Heart right ventricle (tissue), 16 donors: ENCODE data around the gene MICAL3. TPM values are rescaled to one million over a fixed set of nuclear protein-coding genes. Genes with fewer than 3 reads are reported as not detected.

ENCODE experiments used
- ATAC-seq, 8 donors: fragments of 200-7000 bp; cut with Tn5 transposase; one replicate each; pipeline ENCODE4 v1.9.1; 2020; ENCODE audit warnings: mild to moderate bottlenecking in 8 of 8, moderate library complexity in 8 of 8, moderate number of reproducible peaks in 1 of 8
- DNase-seq, 2 donors: peaks; one replicate each; pipeline ENCODE4 v3.0.0-alpha.2; 2020
- H3K27ac ChIP-seq, 10 donors: fragments of 200-600 bp; sonication (generic) in 2 of 10; one replicate each; pipeline versions ENCODE4 v1.5.0 to v1.8.0; 2020 to 2022; ENCODE audit warnings: mild to moderate bottlenecking in 3 of 10
- H3K27me3 ChIP-seq, 7 donors: fragments of 200-600 bp; one replicate each; pipeline ENCODE4 v1.8.0; 2021 to 2022; ENCODE audit warnings: mild to moderate bottlenecking in 2 of 7
- H3K36me3 ChIP-seq, 9 donors: fragments of 200-600 bp; sonication (generic) in 1 of 9; one replicate each; pipeline versions ENCODE4 v1.5.0 to v1.8.0; 2020 to 2022; ENCODE audit warnings: mild to moderate bottlenecking in 2 of 9
- H3K4me1 ChIP-seq, 9 donors: fragments of 200-600 bp; sonication (generic) in 1 of 9; one replicate each; pipeline versions ENCODE4 v1.5.0 to v1.8.0; 2020 to 2022; ENCODE audit warnings: mild to moderate bottlenecking in 4 of 9
- H3K4me3 ChIP-seq, 10 donors: fragments of 200-600 bp; sonication (generic) in 2 of 10; one replicate each; pipeline versions ENCODE4 v1.5.0 to v1.8.0; 2020 to 2022; ENCODE audit warnings: mild to moderate bottlenecking in 7 of 10, moderate library complexity in 2 of 10
- H3K9me3 ChIP-seq, 11 donors: fragments of 200-600 bp in 10 of 11; sonication (generic) in 2 of 11; one replicate each; pipeline versions ENCODE4 v1.5.0 to v1.8.0; 2013 to 2022; ENCODE audit warnings: mild to moderate bottlenecking in 2 of 11, control low read depth in 1 of 11, moderate library complexity in 1 of 11
- WGBS, 2 donors: extraction: QIAGEN DNeasy Blood & Tissue Kit; methylation state at CpG; one replicate each; pipeline ENCODE4 v1.1.7; 2013; ENCODE audit warnings: inconsistent platforms in 1 of 2; 5-methylcytosine and 5-hydroxymethylcytosine counted together
- intact Hi-C, 10 donors: fragments of 100-400 bp; cut with DNase I; formaldehyde crosslinking; loops; one replicate each; pipeline versions ENCODE4 v1.11.1 to v1.14.2; 2022
- polyA plus RNA-seq, 2 donors: library from polyadenylated mRNA; stranded (reverse); fragments of 200-250 nt; gene quantifications; one replicate each; pipeline ENCODE4 v1.2.3, GENCODE V29; 2013
- total RNA-seq, 10 donors: library from RNA; stranded (reverse); fragmentation: NEBNext Ultra II Directional in 3 of 10; extraction: Animal tissue kit (Norgen Biotek cat#: 25700) in 3 of 10; gene quantifications; one replicate each; pipeline versions ENCODE4 v1.2.1 to v1.2.4, GENCODE V29; 2021 to 2023
- TF ChIP-seq, protein P1 (sequence below), 9 donors: fragments of 200-600 bp; sonication (generic) in 2 of 9; IDR thresholded peaks; one replicate each; pipeline versions ENCODE4 v1.5.0 to v1.8.0; 2021 to 2022; ENCODE audit warnings: antibody characterized with exemption in 9 of 9, mild to moderate bottlenecking in 5 of 9, moderate library complexity in 1 of 9
- donor health status: Arrhythmogenic right ventricular cardiomyopathy.
- donor health status: ischemic (EF 13 %, LVEDD 7.1; RV severe dilation, severe dysfunction).
- donor health status: healthy with polysubstance abuse.
- donor health status: DM: no; HTN: yes; CAD: no.
- donor health status: DM: no; HTN: no; CAD: no.
- donor health status: ischemic (EF 25% LVEDD 6.9; RV normal size, moderate dysfunction).
- donor health status: ischemic (EF 25% LVEDD 5.7; RV mildly dilated, moderate dysfunction).
- donor health status: healthy.
- donor health status: DM: yes; HTN: yes; CAD: no.
- donor health status: Ischemic cardiomyopathy.
- donor health status: ischemic (EF 35%, LVEDD 5.7; RV mildly dilated, moderate dysfunction).
- donor health status: nonischemic (EF 11% LVEDD 7.7; RV severe dilation, severe dysfunction).
- donor health status: DM: yes; HTN: yes; CAD: no.
- donor health status: PGD.
- donor health status: ischemic (EF 29% LVEDD 5.4; RV normal size, mild dysfunction).
- donor health status: nonischemic (EF 23%, LVEDD 6.1; RV moderate dilation, normal function).

MICAL3 gene
- total and polyA plus RNA-seq, 12 donors, result 13.2 to 137 (median 109) TPM

GRCh38 chr22:17794726-17795542 lies 229.4 kb downstream of the MICAL3 start:
- TF ChIP-seq, protein P1, sequence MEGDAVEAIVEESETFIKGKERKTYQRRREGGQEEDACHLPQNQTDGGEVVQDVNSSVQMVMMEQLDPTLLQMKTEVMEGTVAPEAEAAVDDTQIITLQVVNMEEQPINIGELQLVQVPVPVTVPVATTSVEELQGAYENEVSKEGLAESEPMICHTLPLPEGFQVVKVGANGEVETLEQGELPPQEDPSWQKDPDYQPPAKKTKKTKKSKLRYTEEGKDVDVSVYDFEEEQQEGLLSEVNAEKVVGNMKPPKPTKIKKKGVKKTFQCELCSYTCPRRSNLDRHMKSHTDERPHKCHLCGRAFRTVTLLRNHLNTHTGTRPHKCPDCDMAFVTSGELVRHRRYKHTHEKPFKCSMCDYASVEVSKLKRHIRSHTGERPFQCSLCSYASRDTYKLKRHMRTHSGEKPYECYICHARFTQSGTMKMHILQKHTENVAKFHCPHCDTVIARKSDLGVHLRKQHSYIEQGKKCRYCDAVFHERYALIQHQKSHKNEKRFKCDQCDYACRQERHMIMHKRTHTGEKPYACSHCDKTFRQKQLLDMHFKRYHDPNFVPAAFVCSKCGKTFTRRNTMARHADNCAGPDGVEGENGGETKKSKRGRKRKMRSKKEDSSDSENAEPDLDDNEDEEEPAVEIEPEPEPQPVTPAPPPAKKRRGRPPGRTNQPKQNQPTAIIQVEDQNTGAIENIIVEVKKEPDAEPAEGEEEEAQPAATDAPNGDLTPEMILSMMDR (IDR thresholded peaks at IDR 0.05), result no peak
- peaks cover 0 to 4% (median 0%) of the 10 kb centered on the region in 9 donors for H3K4me1 ChIP-seq
- DNase-seq (no peak), ATAC-seq (no peak)
- H3K9me3 ChIP-seq, result no peaks in the 10 kb centered on the region
- intact Hi-C loops, result no loop called here
- no peak overlapping the region for H3K4me3 ChIP-seq
- WGBS, 2 donors, result 90 to 92% methylated on average over 25 of the region's 25 CpGs
- no peak overlapping the region for H3K27ac ChIP-seq
- H3K27me3 ChIP-seq, result no peaks in the 10 kb centered on the region
- H3K36me3 ChIP-seq, result peaks cover 0 to 79% (median 11%) of the 10 kb centered on the region in 9 donors

DNA sequence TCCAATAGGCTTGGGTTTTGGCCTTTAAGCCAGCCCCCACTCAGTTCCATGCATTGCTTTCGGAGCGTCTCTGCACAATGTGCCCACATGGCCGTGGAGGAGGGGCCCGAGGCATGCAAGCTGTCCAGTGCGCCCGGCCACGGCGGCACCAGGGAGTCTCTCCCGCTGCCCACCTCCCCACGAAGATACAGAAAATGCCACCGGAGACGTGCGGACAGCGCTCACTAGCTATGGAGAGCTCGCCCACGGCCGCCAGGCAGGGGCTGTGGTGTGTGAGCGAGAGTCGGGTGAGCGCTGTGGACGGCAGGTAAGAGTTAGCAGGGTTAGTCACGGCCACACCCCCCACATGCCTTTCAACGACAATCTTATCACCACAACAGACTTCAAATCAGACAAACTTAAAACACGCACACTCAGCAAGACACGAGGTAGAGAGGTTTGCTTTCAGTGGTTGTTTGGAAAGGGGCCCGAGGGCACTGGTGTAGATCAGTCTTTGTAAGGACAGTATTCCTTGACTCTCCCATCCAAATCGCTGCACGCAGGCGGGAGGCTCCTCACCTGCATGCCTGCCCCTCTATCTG lies 231.4 kb downstream of the MICAL3 start:
- no peaks in the 10 kb centered on the region for H3K9me3 ChIP-seq
- intact Hi-C loops, result no loop called here
- WGBS, 2 donors, result 71 to 80% methylated on average over 29 of the region's 29 CpGs
- no peak overlapping the region for H3K27ac ChIP-seq
- TF ChIP-seq, protein P1 (IDR thresholded peaks at IDR 0.05), result no peak
- DNase-seq (no peak), ATAC-seq (peak in 1 of 8 donors; percentile 2)
- H3K4me1 ChIP-seq, result peaks cover 0 to 4% (median 0%) of the 10 kb centered on the region in 9 donors
- H3K27me3 ChIP-seq, result no peaks in the 10 kb centered on the region
- no peak overlapping the region for H3K4me3 ChIP-seq
- H3K36me3 ChIP-seq, result peaks cover 0 to 93% (median 20%) of the 10 kb centered on the region in 9 donors

DNA sequence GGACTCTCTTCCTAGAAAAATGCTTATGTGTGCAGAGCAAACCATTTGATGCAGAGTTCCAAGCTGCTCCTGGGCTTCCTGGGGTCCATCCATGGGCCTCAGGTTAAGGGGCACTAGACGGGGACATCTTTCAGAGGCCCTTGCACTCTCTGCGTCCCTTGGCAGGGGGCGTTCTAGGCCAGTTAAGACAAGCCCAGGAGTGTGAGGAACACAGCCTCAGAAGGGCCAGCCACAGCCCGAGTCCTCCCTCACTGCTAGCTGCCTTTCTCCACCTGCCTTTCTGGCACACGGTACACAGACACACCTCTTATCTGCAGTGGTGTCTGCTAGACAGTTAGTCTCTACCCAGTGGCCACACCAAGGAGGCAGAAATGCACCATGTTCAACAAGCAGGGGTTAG lies 232.1 kb downstream of the MICAL3 start:
- H3K27me3 ChIP-seq, result no peaks in the 10 kb centered on the region
- peaks cover 0 to 10% (median 6%) of the 10 kb centered on the region in 9 donors for H3K4me1 ChIP-seq
- ATAC-seq (peak in 1 of 8 donors; percentile 1), DNase-seq (no peak)
- H3K36me3 ChIP-seq, result peaks cover 0 to 88% (median 20%) of the 10 kb centered on the region in 9 donors
- WGBS, 2 donors, result 60 to 77% methylated on average over 5 of the region's 5 CpGs
- no peak overlapping the region for H3K27ac ChIP-seq
- TF ChIP-seq, protein P1 (IDR thresholded peaks at IDR 0.05), result no peak
- H3K9me3 ChIP-seq, result no peaks in the 10 kb centered on the region
- intact Hi-C loops, result no loop called here
- H3K4me3 ChIP-seq, result no peak overlapping the region

DNA sequence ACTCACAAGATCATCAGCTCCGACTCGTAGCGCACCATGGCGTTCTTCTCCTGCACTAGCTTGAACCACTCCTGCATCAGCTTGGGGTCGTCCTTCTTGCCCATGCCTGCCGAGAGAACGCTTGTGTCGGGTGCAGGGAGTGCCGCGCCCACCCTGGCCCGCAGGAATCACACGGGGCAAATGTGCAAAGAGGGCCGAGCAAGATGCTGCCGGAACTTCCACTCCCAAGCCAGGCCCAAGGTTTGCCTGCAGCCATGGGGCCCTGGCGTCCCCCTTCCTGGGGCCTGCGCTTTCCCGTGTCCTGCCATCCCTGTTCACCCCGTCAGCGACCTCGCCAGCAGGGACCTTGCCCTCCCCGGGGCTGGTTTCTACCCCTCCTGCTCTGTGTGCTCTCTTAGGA lies 233.2 kb downstream of the MICAL3 start:
- DNase-seq (no peak), ATAC-seq (no peak)
- Histone ChIP-seq H3K36me3 (peaks cover 0 to 77% (median 15%) of the 10 kb centered on the region in 9 donors), H3K27me3 (no peaks in the 10 kb centered on the region), H3K4me3 (no peak overlapping the region), H3K9me3 (no peaks in the 10 kb centered on the region), H3K4me1 (peaks cover 6 to 21% (median 17%) of the 10 kb centered on the region in 9 donors), H3K27ac (no peak overlapping the region)
- 91 to 94% methylated on average over 21 of the region's 21 CpGs for WGBS, 2 donors
- TF ChIP-seq, protein P1 (IDR thresholded peaks at IDR 0.05), result no peak
- intact Hi-C loops, result no loop called here
